HG03571 (cell line): ENCODE results near the gene RGSL1.

Source experiments
- ATAC-seq: cut with Tn5 transposase; IDR thresholded peaks from one replicate; pipeline ENCODE4 v1.9.1; 2021; ENCODE audit not compliant: unreplicated experiment

RGSL1 gene

GRCh38 chr1:182587666-182588499 is 137.9 kb downstream of the RGSL1 start:
- ATAC-seq: peak; percentile 14

GRCh38 chr1:182588500-182589396 is 138.8 kb downstream of the RGSL1 start, which contains the start of gene RNASEL:
RNASEL (minus strand) TSS chr1:182589256; CDS start chr1:182586806, 2,450 bp downstream.
- peak; percentile 67 for ATAC-seq

GRCh38 chr1:182589520-182589919 is 139.6 kb downstream of the RGSL1 start:
- ATAC-seq: no peak

- ATAC-seq: no peak
Observed at GRCh38 chr1:182589931-182590330, 140.0 kb downstream of the RGSL1 start.

DNA sequence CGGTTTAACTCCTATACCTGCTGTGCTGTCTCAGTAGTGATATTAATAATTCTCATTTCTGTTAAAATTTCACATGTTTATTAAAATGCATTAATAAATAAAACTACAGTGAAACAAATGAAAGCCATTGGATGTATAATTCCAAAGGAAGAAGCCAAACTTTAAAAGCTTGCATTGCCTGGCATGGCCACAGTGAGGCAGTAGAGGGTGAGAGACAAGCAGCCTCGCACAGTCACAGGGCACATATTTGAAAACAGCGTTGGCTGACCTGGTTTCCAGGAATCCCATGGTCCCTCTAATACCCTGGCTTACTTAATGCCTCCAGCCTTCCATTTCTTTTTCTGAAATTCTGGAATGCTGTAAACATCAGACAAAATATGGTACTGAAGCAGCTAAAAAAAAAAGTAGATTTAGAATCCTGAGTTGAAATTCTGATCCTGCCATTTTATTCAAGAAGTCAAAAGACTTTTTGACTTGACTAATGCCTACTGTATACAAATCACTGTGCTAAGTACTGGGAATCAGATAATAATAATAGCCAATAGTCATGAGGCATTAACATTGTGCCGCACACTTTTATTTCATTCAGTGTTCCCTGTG is 145.8 kb downstream of the RGSL1 start:
- no peak for ATAC-seq

- no peak for ATAC-seq
Observed at GRCh38 chr1:182596934-182597333, 147.0 kb downstream of the RGSL1 start.

DNA sequence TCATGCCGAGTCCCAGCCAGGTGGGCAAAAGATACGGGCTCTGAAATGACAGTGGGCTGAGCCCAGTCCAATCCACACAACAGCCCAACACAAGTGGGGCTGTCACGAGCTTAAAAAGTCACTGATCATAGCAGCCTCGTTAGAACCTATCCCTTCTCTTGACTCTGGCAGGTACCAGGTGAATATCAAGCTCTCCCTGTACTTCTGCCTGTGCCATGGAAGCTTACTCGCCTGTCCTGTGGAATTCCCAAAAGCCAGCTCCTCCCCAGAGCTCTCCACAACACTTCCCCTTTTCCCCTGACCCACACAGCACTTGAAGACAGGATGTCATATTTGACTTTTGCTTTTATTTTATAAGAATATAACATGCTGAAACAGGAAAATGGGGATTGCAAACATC is 148.3 kb downstream of the RGSL1 start:
- ATAC-seq: no peak

DNA sequence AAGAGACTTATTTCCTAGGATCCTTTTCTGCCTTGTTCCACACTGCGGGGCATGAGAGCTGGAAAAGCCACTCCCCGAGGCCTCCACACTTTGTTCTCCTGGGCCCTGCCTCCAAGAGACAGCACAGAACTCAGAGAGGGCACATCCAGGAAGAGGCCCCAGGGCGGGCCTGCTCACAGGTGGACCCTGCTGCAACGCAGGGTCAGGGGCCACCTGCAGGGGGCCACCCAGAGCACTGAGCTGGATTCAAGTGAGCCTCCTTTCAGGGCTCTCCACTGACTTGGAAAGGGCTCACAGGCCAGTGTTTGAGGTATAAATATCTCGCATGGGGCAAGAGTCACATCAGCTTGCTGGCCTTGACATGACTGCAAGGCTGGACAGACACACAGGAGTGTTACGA is 149.4 kb downstream of the RGSL1 start:
- ATAC-seq: no peak

DNA sequence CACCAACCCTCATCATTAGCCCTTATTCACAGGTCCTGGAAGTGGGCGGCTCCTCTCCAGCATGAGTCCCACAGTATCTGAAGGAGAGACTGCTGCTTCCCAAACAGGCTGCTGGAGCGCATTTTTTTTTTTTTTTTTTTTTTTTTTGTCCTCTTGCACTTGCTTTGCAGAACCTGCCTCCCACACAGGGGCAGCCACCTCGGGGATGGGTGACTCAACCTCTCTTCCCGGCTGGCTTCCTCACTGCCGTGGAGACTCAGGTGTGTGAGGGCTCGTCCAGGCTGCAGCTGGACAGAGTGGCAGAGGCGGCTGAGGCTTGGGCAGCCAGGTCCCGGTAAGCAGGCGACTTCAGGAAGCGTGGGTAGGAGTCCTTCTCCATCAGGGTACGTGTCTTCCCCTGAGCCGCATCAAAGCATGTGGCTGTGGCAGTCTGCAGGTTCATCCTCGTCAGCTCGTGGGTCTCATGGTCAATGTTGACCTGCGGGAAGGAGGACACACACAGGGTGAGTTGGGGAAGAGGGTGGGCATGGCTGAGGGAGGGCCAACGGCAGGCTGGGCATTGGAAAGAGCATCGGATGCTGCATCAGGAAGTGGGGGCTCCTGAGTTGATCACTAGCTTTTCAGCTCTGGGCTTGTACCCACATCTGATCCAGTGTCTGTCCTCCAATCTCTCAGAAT is 150.2 kb downstream of the RGSL1 start:
- ATAC-seq: no peak

DNA sequence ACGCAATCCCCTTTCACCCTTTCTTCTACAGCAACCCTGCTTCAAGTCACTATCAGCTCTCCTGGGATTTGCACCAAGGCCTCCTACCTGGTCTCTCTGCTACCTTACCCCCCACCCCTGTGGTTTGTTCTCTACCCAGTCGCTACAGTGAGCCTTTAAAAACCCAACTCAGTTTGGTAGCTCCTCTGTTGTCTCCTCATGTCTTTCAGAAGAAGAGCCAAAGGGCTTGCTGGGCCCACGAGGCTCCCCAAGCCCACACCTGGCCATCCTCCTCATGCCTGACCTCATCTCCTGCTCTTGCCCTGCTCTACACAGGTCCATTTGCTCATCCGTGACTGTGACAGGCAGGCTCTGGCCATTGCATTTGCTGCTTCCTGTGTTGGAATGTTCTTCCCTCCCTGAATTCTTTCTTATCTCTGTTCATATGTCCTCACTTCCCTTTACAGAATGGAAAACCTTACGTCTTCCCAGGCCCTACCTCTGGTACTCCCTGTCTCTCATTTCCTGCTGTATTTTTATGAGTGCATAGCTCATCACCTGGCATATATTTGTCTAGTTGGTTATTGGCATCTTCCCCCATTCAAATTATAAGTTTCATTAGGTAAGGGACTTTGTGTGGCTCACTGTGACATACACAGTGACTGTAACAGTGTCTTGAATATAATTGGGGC is 150.9 kb downstream of the RGSL1 start:
- no peak for ATAC-seq

DNA sequence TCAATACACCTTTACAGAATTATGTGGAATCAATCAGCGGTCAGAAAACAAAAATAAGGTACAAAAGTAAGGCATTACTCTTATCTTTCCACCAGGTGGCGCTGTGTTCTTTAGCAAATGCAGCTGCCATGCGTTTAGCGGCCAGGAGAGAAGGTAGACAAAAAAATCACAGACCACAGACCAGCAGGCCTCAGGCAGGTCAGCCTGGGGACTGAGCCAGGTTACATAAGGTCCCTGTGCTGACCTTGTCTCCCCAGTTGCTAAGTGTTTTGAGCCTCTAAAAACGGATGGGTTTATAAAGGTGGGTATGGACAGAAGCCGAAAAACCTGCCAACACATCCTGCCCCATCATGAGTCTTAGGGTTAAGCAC is 151.5 kb downstream of the RGSL1 start:
- no peak for ATAC-seq

- ATAC-seq: no peak
Observed at GRCh38 chr1:182601913-182602312, 152.0 kb downstream of the RGSL1 start.

DNA sequence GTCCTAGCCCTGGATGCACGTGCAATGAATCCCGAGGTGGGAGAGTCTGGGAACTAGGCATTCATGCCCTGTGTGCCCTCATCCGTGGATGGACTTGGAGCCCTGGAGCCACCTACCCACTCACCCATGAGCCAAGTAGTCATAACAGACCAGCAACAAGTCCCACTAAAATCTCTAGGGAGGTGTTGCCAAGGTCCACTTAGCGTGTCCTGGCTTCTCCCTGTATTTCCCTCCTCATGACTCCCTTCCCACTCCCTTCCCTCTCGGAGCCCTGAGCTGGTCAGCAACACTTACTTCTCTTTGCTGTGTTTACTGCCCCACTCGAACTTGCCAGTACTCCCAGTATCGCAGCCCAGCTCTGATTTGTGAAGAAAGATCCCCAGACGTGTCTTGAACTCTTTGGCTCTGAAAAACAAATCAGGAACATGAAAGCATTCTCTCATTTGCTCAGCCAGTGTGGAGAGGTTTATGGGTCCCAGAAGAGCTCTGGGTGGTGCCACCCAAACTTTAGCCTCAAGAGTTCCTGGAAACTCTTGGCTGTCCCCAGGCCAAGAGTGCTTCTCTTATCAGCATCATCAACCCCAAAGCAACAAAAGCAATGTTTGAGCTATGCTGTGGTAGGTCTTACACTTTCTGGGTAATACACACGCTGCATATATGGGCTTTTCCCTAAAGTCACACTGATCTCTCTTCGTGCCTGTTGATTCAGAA is 153.1 kb downstream of the RGSL1 start:
- no peak for ATAC-seq

DNA sequence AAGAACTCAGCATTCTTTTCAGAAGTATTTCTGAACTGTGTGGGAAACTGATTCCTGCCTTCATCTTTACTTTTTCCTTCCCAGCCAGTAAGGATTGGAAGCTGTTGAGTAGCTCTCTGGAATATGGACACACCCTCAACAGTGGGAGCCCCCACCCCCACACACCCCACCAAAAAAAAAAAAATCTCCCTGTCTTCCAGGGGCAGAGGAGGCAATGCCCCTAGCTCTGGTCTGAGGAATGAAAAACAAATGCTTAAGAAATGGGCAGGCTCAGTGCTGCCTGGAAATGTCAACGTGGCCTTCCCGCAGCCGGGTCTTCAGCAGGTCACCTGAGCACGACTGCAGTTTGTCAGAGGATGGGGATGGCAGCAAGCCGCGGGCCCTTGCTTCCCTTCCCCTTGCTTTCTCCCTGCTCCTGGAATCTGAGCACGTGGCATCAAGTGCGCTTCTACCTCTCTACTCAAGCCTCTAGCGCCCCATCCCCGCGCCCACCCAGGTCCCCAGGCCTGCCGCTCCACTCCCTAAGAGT is 153.8 kb downstream of the RGSL1 start:
- no peak for ATAC-seq

DNA sequence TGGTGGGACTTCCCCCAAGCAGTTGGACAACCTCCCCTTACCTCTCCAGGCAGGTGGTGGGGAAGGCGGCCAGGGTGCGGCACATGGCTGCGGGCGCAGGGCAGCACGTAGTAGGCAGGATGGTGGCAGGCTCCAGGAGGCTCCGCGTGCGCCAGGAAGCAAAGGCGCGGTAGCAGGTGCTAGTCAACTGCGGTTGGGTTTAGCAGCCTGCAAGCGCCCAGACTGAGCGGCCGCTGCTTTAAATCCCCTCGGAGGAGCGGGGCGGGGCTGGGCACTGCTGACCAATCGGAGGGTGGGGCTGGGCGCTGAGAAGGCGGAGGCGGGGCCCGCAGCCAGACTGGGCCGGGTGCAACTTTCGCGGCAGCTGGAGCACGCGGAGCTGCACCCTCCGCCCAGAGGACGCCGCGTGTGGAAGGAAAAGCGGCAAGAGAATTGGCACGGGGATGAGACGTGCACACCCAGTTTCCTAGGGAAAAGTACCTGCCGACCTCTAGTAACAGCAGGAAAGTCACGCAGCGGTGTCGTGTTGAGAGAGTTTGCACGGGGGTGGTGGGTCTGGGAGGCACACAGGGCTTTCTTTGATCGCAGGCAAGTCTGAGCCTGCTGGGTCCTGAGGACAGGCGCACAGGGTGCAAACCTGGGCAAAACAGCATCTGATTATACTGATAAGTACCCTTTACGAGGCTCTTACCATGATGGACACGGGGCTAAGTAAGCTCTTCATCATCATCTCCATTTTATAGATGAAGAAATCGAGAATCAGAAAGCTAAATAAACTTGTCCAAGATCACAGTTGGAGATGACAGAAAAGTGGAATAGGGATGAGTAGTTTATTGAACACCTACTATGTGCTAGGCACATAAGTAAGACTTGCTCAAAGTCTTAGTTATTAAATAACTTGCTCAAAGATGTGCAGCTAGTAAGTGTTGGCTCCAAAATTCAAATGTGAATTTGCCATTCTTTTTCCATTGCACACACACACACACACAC is 154.5 kb downstream of the RGSL1 start, which contains the start of gene RGS16:
Gene RGS16, minus strand, starts transcription at position 215 of the 990 bp plus-strand sequence. Its CDS starts 130 bp downstream, at position 85.
- peak; percentile 94 for ATAC-seq

DNA sequence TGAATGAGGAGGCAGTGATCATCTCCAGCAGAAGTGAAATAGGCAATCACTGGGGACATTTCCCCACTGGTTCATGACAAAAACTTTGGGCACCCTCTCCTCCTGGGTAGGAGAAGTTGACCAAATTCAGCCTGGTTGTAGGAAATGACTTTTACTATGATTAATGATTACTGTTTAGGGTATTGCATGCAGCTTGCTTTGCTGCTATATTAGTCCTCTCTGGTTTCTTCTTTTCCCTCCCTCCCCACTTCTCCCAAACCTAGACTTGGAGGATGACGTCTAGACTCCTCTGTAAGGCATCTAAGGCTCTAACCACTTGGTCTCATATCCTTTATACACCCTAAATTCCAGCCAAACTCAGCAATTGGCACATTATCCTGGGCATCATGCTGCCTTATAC is 157.6 kb downstream of the RGSL1 start:
- no peak for ATAC-seq

GRCh38 chr1:182608236-182608635 is 158.3 kb downstream of the RGSL1 start:
- no peak for ATAC-seq
